Epithelial cell of proximal tubule (primary cell): ENCODE data around the gene CCDC157. TPM values are rescaled to one million over a fixed set of nuclear protein-coding genes. Genes with fewer than 3 reads are reported as not detected.
A peak's percentile ranks its signal among the peaks of the same experiment; 100 is the strongest.
"Not testable (repeated sequence)": the region's sequence is repeated elsewhere in the genome, so short reads cannot be mapped to it uniquely, and the experiment has no call there.

Experiments
- DNase-seq: peaks from one replicate; pipeline ENCODE4 v3.0.0-alpha.2; 2011; ENCODE audit warnings: low read depth
- H3K4me3 ChIP-seq: 2 replicates; pipeline ENCODE4 v1.5.1; 2011; ENCODE audit warnings: low read depth, mild to moderate bottlenecking, low read length
- CTCF ChIP-seq: conservative IDR thresholded peaks from 2 replicates; pipeline ENCODE4 v1.5.1; 2012; ENCODE audit warnings: low read depth, mild to moderate bottlenecking, low read length
- total RNA-seq: library from RNA; depleted of rRNA; stranded (reverse); fragments of >200 nt; gene quantifications from 2 replicates; pipeline ENCODE4 v1.2.3, GENCODE V29; 2015

CCDC157 gene
- total RNA-seq, 1 donor from 2014 or later, result 2.2 TPM

DNA sequence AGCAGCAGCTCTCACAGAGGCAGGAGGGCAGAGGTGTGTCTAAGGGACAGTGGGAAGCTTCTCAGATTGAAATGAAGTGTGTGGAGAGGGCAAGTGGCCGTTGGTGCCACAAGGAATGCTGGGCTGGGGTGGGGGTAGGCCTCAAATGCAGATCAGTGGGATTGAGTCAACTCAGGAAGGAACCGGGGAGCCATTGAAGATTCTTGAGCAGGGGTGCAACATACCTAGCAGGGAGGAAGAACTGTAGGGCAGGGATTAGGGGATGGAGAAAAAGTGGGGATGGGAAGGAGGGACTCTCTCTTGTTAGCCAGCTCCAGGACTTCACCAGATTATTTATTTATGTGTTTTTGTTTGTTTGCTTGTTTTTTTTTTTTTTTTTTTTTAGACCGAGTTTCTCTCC, 37.1 kb downstream of the CCDC157 start:
- no peak for DNase-seq

DNA sequence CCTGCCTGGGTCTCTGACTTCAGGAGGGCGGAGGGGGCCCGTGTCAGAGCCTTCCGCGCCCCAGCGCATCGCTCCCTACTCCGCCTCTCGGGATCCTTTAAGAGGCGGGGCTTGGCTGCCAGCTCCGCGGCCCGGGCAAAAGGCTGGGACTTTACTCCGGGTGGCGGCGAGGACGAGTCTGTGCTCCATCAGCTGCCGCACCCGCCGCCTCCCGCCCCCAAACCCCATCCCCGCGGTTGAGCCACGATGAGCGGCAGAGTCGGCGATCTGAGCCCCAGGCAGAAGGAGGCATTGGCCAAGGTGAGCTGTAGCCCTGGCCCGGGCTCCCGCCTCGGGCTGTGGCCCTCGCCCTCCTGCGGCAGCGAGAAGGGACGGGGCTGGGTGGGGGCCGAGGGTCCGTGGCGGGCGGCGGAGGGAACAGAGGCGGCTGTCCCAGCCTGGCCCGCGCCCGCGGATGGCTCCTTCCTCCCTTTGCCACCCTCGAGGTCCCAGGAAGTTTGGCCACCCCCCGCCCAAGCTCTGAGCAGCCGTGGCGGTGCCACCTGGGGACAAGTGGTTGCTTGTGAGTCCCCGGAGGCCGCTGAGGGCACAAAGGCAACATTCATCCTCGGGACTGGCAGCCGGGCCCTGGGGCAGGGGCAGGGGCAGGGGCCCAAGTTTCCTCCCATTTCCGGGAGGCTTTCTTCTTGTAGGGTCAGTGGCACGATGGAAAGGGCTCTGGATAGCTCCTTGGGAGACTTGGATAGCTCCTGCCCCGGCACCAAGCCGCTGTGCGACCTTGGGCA, 40.3 kb downstream of the CCDC157 start, which contains the start of gene SEC14L2:
SEC14L2 (plus strand) TSS at position 148 of the 785 bp plus-strand sequence; CDS start at position 247, 99 bp downstream.
- peak within 1 kb of the TSS; percentile 86 for H3K4me3 ChIP-seq
- no peak for TF ChIP-seq CTCF
- no peak for DNase-seq

More for the DNA sequence above, 37.1 kb downstream of the CCDC157 start:
- no peak overlapping the region for H3K4me3 ChIP-seq
- TF ChIP-seq CTCF, result no peak

- peak overlapping the region; percentile 86 for H3K4me3 ChIP-seq
- DNase-seq, result no peak
- no peak for TF ChIP-seq CTCF
These were observed 41.1 kb downstream of the CCDC157 start for GRCh38 chr22:30397656-30398635.

GRCh38 chr22:30398685-30399680, 42.2 kb downstream of the CCDC157 start:
- TF ChIP-seq CTCF, result no peak
- no peak for DNase-seq
- peak overlapping the region; percentile 86 for H3K4me3 ChIP-seq

DNA sequence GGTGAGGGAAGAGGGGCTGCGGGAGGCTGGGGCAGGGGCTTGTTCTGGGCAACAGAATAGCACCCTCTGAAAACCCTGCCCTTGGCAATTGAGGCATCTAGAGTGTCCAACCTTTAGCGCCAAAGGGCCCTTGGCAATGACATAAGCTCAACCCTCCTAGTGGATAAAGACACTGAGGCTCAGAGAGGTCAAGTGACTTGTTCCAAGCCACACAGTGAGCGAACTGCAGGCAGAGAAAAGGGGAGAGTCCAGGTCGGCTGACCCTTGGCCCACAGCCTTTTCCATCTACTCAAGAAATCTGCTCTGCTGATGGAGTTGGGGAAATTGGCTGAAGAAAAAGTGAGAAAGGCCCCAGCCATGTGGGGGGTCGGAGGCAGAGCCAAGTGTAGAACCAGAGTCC, 42.9 kb downstream of the CCDC157 start:
- DNase-seq, result no peak
- TF ChIP-seq CTCF, result no peak
- H3K4me3 ChIP-seq, result no peak overlapping the region

DNA sequence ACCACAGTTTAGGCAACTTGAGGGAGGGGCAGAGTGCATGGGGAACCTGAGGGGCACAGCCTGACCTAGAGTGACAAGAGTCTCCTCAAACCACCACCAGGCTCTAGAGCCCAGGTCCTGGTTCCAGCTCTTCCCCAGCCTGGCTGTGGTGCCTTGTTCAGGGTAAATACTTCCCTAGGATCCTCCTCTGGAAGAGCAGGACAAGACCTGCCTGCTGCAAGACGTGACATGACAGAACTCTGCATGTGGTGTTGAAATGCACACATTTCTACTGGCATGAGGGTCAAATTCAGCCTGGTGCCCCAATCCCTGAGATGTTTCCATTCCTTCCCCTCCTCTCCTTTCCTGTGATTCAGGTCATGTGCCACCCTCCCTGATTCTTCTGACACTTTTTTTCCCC, 43.4 kb downstream of the CCDC157 start:
- DNase-seq, result no peak
- H3K4me3 ChIP-seq, result no peak overlapping the region
- no peak for TF ChIP-seq CTCF

GRCh38 chr22:30401024-30401423, 44.2 kb downstream of the CCDC157 start:
- not testable (repeated sequence) for DNase-seq, H3K4me3 ChIP-seq
